NCI-H774 (cell line): Measurements from ENCODE around the gene RBL1.
A peak's percentile ranks its signal among the peaks of the same experiment; 100 is the strongest.
"Not testable (repeated sequence)": the region's sequence is repeated elsewhere in the genome, so short reads cannot be mapped to it uniquely, and the experiment has no call there.

Experiments
- DNase-seq: peaks from one replicate; lab custom pipeline; 2025; lab: John Stamatoyannopoulos, UW

The RBL1 gene

GRCh38 chr20:36992802-36993334 is 102.9 kb downstream of the RBL1 start:
- no peak for DNase-seq

- DNase-seq = no peak
Observed at GRCh38 chr20:36991703-36992102, 104.1 kb downstream of the RBL1 start.

- no peak for DNase-seq
Observed at GRCh38 chr20:36989797-36990196, 106.0 kb downstream of the RBL1 start.

GRCh38 chr20:36988494-36988966 is 107.3 kb downstream of the RBL1 start:
- DNase-seq = no peak

GRCh38 chr20:36984257-36984638 is 111.5 kb downstream of the RBL1 start:
- DNase-seq = no peak

- no peak for DNase-seq
Observed at GRCh38 chr20:36975099-36975818, 120.5 kb downstream of the RBL1 start.

- DNase-seq = no peak
Observed at GRCh38 chr20:36974660-36975059, 121.1 kb downstream of the RBL1 start.

- no peak for DNase-seq
Observed at GRCh38 chr20:36971103-36971502, 124.7 kb downstream of the RBL1 start.

- no peak for DNase-seq
Observed at GRCh38 chr20:36969478-36970186, 126.2 kb downstream of the RBL1 start.

- DNase-seq = no peak
Observed at GRCh38 chr20:36969051-36969450, 126.7 kb downstream of the RBL1 start.

GRCh38 chr20:36967636-36968035 is 128.2 kb downstream of the RBL1 start:
- no peak for DNase-seq

- not testable (repeated sequence) for DNase-seq
Observed at GRCh38 chr20:36966965-36967364, 128.8 kb downstream of the RBL1 start.

- DNase-seq = not testable (repeated sequence)
Observed at GRCh38 chr20:36962354-36962941, 133.3 kb downstream of the RBL1 start.

- no peak for DNase-seq
Observed at GRCh38 chr20:36959242-36959641, 136.6 kb downstream of the RBL1 start.

- DNase-seq = no peak
Observed at GRCh38 chr20:36957875-36958667, 137.7 kb downstream of the RBL1 start.

- no peak for DNase-seq
Observed at GRCh38 chr20:36956674-36957073, 139.1 kb downstream of the RBL1 start.

GRCh38 chr20:36956016-36956415 is 139.8 kb downstream of the RBL1 start:
- no peak for DNase-seq

GRCh38 chr20:36951979-36952738 is 143.6 kb downstream of the RBL1 start:
- no peak for DNase-seq

- peak; percentile 98 for DNase-seq
Observed at GRCh38 chr20:36951198-36951978, 144.4 kb downstream of the RBL1 start, which contains the start of gene SAMHD1. Gene SAMHD1 (minus strand): TSS chr20:36951708. CDS start chr20:36951643, 65 bp downstream.
